ENCODE measurements around the gene NDST1.

Gene NDST1

GRCh38 chr5:150507474-150508276 lies at the start of gene NDST1:
Gene NDST1, plus strand, starts transcription at chr5:150508131. Its CDS starts 13,124 bp downstream, at chr5:150521255.
- no peak for DNase-seq

DNA sequence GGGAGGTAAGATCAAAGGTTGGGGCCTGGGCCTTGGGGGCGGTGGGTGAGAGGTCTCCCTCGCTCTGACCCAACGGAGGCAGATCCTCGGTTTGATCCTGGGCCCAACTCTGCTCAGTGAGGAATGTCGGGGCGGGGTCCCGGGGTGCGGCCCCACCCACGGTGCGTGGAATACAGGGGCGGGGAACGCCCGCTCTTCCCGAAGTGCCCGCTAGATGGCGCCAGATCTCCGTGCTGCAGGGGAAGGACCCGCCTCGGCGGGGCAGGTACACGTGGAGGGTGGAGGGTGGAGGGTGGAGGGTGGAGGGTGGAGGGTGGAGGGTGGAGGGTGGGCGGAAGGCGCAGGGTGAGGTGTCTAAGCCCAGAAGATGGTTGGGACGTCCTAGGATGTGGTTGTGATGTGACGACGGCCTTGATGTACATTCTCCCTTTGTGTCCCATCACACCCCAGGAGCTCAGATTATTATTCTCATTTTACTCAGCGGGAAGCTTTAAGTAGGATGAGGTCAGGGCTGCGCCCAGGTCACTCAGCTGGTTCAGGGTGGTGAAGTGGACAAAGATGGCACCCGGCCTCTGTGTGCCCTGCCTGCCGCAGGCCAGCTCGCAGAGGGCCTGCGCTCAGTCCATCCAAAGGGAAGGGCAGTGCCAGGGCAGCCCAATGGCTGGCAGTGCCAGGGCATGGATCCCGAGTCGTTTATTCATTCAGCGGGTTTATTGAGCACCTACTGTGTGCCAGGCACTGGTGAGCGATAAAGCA lies 49.0 kb upstream of the NDST1 start:
- DNase-seq = peak; percentile 48

DNA sequence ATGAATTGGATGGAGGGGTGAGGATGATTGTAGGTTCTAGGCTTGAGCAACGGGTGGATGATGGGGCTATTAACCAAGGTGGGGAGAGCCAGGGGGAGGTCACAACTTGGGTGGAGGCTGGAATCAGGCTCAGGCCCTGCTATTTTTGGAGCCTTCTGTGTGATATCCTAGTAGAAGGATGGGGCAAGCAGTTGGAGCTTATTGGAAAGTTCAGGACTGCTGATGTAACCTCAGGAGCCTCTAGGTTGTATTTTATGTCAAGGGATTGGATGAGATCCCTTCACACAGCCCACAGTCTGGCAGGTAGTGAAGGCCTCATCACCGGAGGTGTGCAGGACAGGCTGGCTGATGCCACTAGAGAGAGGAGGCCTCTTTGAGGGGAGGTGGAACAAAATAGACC lies 47.1 kb upstream of the NDST1 start:
- DNase-seq = no peak

DNA sequence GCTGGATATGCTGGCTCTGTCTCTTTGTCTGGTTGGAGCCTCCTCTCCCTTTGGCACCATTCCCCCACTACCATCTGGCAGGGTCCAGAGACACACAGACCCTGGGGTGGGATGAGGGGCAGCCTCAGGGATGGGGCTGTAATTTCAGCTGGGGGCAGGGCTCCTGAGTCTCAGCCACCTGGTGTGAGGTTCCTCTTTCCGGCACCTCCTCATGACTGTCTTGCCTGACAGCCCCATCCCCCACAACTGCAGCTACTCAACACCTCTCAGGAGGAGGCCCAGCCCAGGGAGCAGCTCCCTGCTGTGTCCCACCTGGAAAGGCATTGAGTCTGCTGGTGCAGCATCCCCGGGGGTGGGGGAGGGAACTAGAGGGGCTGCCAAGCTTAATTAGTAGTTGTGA lies 46.7 kb upstream of the NDST1 start:
- no peak for DNase-seq

GRCh38 chr5:150464554-150465012 lies 43.3 kb upstream of the NDST1 start:
- no peak for DNase-seq

DNA sequence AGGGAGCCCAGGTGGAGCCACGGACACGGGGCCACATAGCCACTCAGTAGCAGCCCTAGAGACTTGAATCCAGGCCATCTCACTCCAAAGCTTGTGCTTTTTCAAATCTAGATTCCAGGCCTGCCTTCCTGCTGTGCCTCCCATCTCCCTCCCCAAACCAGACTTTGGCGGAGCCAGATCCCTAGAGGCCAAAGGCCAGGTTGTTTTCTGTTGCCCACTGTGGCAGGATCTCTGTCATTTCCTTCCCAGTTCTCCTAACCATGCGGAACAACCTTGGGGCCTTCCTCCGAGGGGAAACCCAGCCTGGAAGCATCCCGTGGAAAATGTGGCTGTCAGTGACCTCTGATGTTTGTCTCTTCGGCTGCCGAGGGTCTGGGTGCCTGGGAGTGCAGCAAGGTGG lies 42.0 kb upstream of the NDST1 start:
- DNase-seq = no peak

DNA sequence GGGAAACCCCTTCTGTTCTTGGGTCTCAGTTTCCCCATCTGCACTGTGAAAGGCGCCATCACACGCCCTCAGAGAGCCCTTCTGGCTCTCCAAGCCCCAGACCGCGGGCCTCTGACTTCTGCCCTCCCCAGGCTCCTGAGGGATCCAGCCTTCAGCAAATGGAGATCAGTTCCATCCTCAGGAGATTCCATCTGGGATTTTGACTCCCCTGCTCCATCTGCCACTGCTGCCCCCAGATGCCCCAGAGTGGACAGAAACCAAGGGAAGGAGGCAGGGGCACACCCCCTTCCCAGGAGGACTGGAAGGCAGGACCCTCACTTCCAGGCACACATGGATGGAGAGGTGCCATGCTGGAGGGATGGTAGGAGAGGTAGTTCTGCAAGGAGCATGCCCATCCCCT lies 39.7 kb upstream of the NDST1 start:
- no peak for DNase-seq

GRCh38 chr5:150469718-150470469 lies 38.0 kb upstream of the NDST1 start:
- no peak for DNase-seq

GRCh38 chr5:150473673-150474358 lies 34.1 kb upstream of the NDST1 start:
- DNase-seq = no peak

DNA sequence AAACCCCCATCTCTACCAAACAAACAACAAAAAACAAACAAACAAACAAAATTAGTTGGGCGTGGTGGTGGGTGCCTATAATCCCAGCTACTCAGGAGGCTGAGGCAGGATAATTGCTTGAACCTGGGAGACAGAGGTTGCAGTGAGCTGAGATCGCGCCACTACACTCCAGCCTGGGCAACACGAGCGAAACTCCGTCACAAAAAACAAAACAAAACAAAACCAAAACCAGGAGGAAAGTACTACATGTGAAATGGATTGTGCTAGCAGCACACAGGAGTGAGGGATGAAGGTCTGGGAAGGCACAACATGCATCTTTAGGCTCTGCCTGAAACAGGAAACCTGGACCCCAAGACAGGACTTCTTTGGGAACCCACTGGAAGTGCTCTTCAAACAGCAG lies 31.4 kb upstream of the NDST1 start:
- DNase-seq = peak; percentile 39

GRCh38 chr5:150479416-150479815 lies 28.5 kb upstream of the NDST1 start:
- no peak for DNase-seq

DNA sequence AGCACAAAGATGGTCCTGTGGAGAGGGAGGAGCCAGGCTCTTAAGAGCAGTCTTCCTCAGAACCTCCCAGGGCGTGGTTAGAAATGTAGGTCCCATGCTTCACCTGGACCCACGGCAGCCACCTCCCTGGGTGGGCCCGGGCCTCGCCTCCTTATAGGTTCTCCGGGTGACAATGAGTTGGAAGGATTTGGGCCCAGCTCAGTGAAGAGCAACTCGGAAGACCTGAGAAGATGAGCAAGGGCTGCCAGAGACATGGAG lies 26.3 kb upstream of the NDST1 start:
- no peak for DNase-seq

DNA sequence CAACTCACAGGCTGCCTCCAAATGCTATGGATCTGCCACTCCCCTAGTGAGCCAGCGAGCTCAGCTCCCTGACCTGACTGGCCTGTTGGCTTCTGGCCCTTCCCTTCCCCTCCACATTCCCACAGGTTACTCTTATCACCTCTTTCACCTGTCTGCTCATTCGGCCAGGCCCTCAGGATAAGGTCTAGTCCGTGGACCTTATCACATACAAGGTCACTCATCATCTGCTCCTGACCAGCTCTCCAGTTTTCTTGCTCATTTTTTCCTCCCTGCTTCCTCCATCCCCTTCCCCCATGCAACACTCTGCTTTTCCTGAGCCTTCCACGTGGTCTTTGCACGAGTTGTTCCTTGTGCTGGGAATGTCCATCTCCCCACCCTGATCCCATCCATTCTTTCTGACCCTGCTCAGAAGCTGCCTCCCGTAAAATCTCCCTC lies 25.9 kb upstream of the NDST1 start:
- DNase-seq = no peak

DNA sequence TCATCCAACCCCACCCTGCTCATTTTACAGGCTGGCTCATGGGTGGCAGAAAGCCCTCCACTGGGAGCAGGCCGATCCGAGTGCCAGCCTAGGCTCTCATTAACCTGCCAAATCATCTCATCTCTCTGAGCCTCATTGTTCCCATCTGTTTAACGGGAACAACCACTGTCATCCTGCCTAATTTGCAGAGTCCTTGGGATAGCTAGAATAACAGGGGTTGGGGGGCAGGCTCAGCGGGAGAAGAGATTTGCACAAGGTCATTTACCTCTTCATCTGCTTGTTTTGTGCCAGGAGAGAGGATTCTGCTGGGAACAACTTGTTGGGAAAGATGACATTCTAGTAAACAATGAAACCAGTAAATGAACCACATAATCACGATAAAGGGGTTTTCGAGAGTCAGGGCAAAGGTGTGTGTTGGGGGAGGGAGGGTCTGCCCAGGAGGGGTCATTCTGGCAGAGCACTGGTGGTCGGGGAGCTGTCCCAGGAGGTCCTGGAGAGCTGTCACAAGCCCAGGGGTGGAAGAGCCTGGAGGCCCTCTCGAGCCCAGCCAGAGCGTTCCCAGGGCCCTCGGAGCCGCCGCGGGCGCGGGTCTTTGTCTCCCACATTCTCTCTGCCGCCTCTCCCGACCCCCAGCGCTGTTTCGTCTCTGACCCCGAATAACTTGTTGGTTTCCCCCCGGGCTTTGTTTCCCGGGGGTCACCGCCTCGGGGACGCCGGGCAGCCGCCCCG lies 22.8 kb upstream of the NDST1 start:
- DNase-seq = no peak

DNA sequence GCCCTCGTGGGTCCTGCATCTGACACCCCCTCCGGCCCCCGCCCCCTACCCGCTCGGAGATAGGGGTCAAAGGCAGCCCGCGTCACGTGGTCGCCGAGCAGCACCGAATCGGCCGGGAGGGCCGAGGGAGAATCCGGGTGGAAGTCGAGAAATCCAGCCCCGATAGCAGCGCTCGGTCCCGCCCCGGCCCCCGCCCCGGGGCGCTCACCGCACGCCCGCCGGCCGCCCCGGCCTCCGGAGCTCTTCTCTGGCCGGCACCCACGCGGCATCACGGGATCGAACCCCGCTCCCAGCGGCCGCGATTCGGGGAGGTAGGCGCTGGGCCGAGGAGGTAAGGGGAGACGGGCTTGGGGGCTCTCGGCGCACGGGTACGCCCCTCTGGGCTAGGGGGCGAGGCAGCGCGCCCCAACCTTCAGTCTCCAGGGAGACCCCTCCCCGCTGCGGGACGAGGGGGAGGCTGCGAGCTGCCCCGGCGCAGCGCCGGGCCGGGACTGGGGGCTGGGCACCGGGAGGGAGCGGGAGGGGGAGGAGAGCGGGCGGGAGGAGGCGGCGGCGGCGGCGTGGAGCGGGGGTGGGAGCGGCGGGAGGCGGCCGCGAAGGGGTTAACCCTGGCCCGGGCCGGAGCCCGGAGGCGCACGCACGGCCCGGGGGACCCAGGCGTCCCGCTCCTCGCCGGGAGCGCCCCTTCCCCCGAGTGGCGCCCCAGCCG lies 22.1 kb upstream of the NDST1 start:
- peak; percentile 40 for DNase-seq

DNA sequence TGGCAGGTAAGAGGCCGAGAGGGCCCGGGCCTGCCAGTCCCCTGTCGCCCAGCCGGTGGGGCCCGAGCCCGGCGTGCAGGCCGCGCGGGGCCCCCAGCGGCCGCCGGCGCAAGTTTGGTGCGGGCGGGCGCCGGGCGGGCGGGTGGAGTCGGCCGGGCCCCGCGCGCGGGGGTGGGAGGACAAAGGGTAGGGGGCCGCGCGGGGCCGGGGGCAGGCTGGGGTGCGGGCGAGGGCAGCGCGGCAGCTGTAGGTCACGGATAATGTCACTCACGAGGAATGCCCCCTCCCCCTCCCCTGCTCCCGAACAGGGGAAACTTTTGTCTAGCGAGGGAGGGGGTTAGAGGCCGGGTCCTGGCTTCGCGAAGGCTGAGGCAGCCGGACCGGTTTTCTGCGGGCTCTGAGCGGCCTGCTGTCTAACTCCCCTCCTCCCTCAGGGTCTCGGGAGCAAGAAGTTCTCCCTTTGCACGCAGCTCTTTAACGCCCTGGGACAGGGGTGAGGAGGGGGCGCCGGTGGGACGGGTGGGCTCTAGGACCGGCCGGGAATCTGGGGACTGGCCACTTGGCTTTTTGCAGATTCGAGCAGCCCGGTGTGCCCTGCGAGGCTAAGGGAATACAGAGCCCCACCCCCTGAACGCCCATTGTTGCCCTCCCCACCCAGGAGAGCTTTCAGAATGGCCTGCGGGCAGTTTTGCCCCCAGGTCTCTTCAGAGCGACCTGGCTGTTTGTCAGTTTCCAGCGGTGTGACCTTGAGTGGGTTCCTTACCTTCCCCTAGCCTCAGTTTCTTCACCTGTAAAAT lies 21.3 kb upstream of the NDST1 start:
- peak; percentile 34 for DNase-seq

- peak; percentile 83 for DNase-seq
Observed at GRCh38 chr5:150487199-150488061, 20.5 kb upstream of the NDST1 start.

GRCh38 chr5:150488519-150489359 lies 19.2 kb upstream of the NDST1 start:
- peak; percentile 96 for DNase-seq

Data from inflammatory macrophage treated with lipopolysaccharide for 4 hours (primary cell).